ENCODE results near the gene PCDH18. TPM values are rescaled to one million over a fixed set of nuclear protein-coding genes. Genes with fewer than 3 reads are reported as not detected.

PCDH18 gene
- total and polyA plus RNA-seq, 2 of the 13 experiments (the other 11 are each of a cell fraction or from before 2014, with no cell fraction given) = not detected

DNA sequence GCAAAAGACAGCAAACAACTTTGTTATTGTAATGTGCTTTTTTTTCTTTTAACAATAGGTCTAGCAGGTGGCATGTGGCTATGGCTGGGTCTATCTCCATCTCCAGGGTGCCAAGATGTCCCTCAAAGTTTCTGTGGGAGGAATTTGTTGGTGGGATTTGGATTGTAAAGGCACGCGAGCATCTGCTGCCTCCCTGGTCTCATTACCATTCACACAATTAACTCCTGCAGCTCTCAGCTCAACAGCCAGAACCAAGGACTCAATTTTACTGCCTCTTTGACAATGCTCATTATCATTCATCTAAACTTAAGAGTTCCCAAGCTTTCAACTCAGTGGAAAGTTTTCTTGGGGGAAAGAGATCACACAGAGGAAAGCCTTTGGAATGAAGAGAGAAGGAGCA is 10.9 kb upstream of the PCDH18 start:
- H2AFZ ChIP-seq (ENCODE audit: low read length) = no peak overlapping the region
- DNase-seq (ENCODE audit: low spot score) (no peak), FAIRE-seq (no peak), ATAC-seq (no peak)
- no peaks in the 10 kb centered on the region for H3K9me3 ChIP-seq (ENCODE audit: low read length)
- no peaks in the 10 kb centered on the region for H3K79me2 ChIP-seq (ENCODE audit: insufficient read depth, low read length)
- ChIA-PET CTCF (ENCODE audit: low intra/inter-chr PET ratio, low total read pairs) (no interaction called here), POLR2A (no interaction called here)
- in situ Hi-C loops (cut with HindIII; ENCODE audit: extremely low pct_ligation_motif_present, low pct_unique_long_range_greater_than_20kb) (no loop called here), intact Hi-C loops (cut with micrococcal nuclease; ENCODE audit: unreplicated experiment) (no loop called here)
- H3K27me3 ChIP-seq (ENCODE audit: control insufficient read depth in 1 of 2, insufficient read depth in 2 of 2, low read length in 2 of 2) = no peaks in the 10 kb centered on the region
- H3K4me1 ChIP-seq (ENCODE audit: insufficient read depth, low read length) = no peaks in the 10 kb centered on the region
- TF ChIP-seq, protein P1, sequence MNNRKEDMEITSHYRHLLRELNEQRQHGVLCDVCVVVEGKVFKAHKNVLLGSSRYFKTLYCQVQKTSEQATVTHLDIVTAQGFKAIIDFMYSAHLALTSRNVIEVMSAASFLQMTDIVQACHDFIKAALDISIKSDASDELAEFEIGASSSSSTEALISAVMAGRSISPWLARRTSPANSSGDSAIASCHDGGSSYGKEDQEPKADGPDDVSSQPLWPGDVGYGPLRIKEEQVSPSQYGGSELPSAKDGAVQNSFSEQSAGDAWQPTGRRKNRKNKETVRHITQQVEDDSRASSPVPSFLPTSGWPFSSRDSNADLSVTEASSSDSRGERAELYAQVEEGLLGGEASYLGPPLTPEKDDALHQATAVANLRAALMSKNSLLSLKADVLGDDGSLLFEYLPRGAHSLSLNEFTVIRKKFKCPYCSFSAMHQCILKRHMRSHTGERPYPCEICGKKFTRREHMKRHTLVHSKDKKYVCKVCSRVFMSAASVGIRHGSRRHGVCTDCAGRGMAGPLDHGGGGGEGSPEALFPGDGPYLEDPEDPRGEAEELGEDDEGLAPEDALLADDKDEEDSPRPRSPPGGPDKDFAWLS (CRISPR knock-in tag; IDR thresholded peaks at IDR 0.05; ENCODE audit: borderline replicate concordance) = no peak
- no peak for TF ChIP-seq HHEX (CRISPR knock-in tag; IDR thresholded peaks at IDR 0.05)
- TF ChIP-seq, protein P2, sequence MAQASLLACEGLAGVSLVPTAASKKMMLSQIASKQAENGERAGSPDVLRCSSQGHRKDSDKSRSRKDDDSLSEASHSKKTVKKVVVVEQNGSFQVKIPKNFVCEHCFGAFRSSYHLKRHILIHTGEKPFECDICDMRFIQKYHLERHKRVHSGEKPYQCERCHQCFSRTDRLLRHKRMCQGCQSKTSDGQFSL (CRISPR knock-in tag; IDR thresholded peaks at IDR 0.05) = no peak
- H3K4me3 ChIP-seq (replicated peaks in 1 of 3; ENCODE audit: insufficient read depth in 1 of 3, low read depth in 2 of 3, low read length in 3 of 3) = no peak overlapping the region
- no TSS peak for BruUV-seq (replicated peaks)
- H4K20me1 ChIP-seq (ENCODE audit: insufficient read depth, low read length) = no peaks in the 10 kb centered on the region
- H3K27ac ChIP-seq (ENCODE audit: extremely low read length, insufficient read depth, low read length) = no peak overlapping the region
- WGBS (ENCODE audit: low lambda C conversion rate) = 0% methylated on average over 2 of the region's 2 CpGs
- no peaks in the 10 kb centered on the region for H3K36me3 ChIP-seq (replicated peaks in 1 of 2; ENCODE audit: control insufficient read depth in 1 of 2, insufficient read depth in 2 of 2, low read length in 2 of 2)
- H3K9ac ChIP-seq (ENCODE audit: insufficient read depth, low read depth, low read length) = no peak overlapping the region
- H3K4me2 ChIP-seq (ENCODE audit: low read depth, low read length) = no peak overlapping the region

DNA sequence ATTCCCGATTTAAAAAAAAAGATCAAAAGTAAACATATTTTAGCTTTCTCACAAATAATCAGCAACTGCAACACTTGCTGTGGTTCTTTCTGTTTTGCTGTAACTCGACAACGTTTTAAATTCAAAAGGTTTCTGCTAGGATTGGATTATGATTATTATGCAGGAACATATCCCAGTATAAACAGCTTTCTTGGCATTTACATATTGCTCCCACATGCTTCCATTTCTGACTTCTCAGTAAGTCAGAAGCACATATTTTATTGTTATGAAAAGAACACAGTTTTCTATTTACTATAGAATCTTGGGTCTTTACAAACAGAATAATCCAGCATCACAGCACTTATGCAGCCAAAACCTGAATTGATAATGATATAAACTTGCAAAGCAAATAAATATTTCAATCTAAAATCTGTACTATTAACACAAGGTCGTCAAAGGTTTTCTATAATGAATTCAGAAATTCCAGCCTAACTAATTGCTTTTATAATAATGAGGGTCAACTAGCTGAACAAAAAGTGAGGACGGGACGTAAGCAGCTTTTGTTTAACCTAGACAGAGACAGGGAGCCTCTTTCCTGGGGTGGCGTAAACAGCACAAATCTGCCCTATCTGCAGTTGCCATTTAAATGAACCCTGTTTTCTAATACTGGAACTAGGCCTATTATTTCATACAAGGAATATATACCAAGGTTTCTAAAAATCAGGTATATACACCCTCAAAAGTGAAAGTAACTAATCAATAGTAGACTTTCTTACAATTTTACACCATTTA is 9.8 kb upstream of the PCDH18 start:
- Histone ChIP-seq H3K9me3 (ENCODE audit: low read length) (no peaks in the 10 kb centered on the region), H3K36me3 (replicated peaks in 1 of 2; ENCODE audit: control insufficient read depth in 1 of 2, insufficient read depth in 2 of 2, low read length in 2 of 2) (no peaks in the 10 kb centered on the region), H3K9ac (ENCODE audit: insufficient read depth, low read depth, low read length) (no peak overlapping the region), H2AFZ (ENCODE audit: low read length) (no peak overlapping the region), H3K4me2 (ENCODE audit: low read depth, low read length) (peak overlapping the region; percentile 15; the same call in 1 of the 2 replicates), H3K4me1 (ENCODE audit: insufficient read depth, low read length) (no peaks in the 10 kb centered on the region), H3K27ac (ENCODE audit: extremely low read length, insufficient read depth, low read length) (no peak overlapping the region), H3K4me3 (replicated peaks in 1 of 3; ENCODE audit: insufficient read depth in 1 of 3, low read depth in 2 of 3, low read length in 3 of 3) (no peak overlapping the region), H3K27me3 (ENCODE audit: control insufficient read depth in 1 of 2, insufficient read depth in 2 of 2, low read length in 2 of 2) (no peaks in the 10 kb centered on the region), H3K79me2 (ENCODE audit: insufficient read depth, low read length) (no peaks in the 10 kb centered on the region), H4K20me1 (ENCODE audit: insufficient read depth, low read length) (no peaks in the 10 kb centered on the region)
- no peak for ATAC-seq
- intact Hi-C loops (cut with micrococcal nuclease; ENCODE audit: unreplicated experiment) = no loop called here
- in situ Hi-C loops (cut with HindIII; ENCODE audit: extremely low pct_ligation_motif_present, low pct_unique_long_range_greater_than_20kb) = no loop called here
- WGBS (ENCODE audit: low lambda C conversion rate) = 13% methylated on average over 7 of the region's 7 CpGs
- FAIRE-seq = no peak
- ChIA-PET CTCF (ENCODE audit: low intra/inter-chr PET ratio, low total read pairs) (no interaction called here), POLR2A (no interaction called here)
- DNase-seq (ENCODE audit: low spot score) = no peak
- no TSS peak for BruUV-seq (replicated peaks)
- TF ChIP-seq ZNF160 (CRISPR knock-in tag; IDR thresholded peaks at IDR 0.05) (no peak), EEA1 (CRISPR knock-in tag; IDR thresholded peaks at IDR 0.05; ENCODE audit: borderline replicate concordance) (no peak), ZBTB21 (CRISPR knock-in tag; IDR thresholded peaks at IDR 0.05) (no peak), SATB2 (CRISPR knock-in tag; IDR thresholded peaks at IDR 0.05) (no peak), GZF1 (CRISPR knock-in tag; IDR thresholded peaks at IDR 0.05) (no peak), MAFG (CRISPR knock-in tag; IDR thresholded peaks at IDR 0.05) (no peak), TCF7L2 (IDR thresholded peaks at IDR 0.05; ENCODE audit: low read depth, low read length) (no peak)
- TF ChIP-seq, protein P3, sequence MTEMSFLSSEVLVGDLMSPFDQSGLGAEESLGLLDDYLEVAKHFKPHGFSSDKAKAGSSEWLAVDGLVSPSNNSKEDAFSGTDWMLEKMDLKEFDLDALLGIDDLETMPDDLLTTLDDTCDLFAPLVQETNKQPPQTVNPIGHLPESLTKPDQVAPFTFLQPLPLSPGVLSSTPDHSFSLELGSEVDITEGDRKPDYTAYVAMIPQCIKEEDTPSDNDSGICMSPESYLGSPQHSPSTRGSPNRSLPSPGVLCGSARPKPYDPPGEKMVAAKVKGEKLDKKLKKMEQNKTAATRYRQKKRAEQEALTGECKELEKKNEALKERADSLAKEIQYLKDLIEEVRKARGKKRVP (CRISPR knock-in tag; IDR thresholded peaks at IDR 0.05) = no peak
- TF ChIP-seq, protein P4, sequence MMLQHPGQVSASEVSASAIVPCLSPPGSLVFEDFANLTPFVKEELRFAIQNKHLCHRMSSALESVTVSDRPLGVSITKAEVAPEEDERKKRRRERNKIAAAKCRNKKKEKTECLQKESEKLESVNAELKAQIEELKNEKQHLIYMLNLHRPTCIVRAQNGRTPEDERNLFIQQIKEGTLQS (CRISPR knock-in tag; IDR thresholded peaks at IDR 0.05) = no peak
